Inflammatory macrophage treated with lipopolysaccharide for 1 hour (primary cell): ENCODE measurements around the gene ALDH3B2.
A peak's percentile ranks its signal among the peaks of the same experiment; 100 is the strongest.
"Not testable (repeated sequence)": the region's sequence is repeated elsewhere in the genome, so short reads cannot be mapped to it uniquely, and the experiment has no call there.

Source experiments
- DNase-seq, 2 donors: peaks; one replicate each; pipeline ENCODE4 v3.0.0-alpha.2; 2020 to 2022

ALDH3B2 gene

GRCh38 chr11:67660752-67661151, 13.7 kb downstream of the ALDH3B2 start:
- not testable (repeated sequence) for DNase-seq

DNA sequence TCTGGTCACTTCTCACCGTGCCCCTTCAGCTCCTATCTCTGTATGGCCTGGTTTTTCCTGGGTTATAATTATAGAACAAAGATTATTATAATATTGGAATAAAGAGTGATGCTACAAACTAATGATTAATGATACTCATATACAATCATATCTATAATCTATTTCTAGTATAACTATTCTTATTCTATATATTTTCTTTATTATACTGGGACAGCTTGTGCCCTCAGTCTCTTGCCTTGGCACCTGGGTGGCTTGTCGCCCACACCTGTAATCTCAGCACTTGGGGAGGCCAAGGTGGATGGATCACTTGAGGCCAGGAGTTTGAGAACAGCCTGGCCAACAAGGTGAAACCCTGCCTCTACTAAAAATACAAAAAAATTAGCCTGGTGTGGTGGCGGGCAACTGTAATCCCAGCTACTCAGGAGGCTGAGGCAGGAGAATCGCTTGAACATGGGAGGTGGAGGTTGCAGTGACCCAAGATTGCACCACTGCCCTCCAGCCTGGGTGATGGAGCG, 14.7 kb downstream of the ALDH3B2 start:
- not testable (repeated sequence) for DNase-seq

- no peak for DNase-seq
Observed at GRCh38 chr11:67657300-67657699, 17.1 kb downstream of the ALDH3B2 start.

- DNase-seq = peak; percentile 36 to 43
Observed at GRCh38 chr11:67656278-67656922, 18.0 kb downstream of the ALDH3B2 start.

GRCh38 chr11:67654225-67654624, 20.2 kb downstream of the ALDH3B2 start:
- DNase-seq = no peak

- no peak for DNase-seq
Observed at GRCh38 chr11:67652965-67653845, 21.2 kb downstream of the ALDH3B2 start.

DNA sequence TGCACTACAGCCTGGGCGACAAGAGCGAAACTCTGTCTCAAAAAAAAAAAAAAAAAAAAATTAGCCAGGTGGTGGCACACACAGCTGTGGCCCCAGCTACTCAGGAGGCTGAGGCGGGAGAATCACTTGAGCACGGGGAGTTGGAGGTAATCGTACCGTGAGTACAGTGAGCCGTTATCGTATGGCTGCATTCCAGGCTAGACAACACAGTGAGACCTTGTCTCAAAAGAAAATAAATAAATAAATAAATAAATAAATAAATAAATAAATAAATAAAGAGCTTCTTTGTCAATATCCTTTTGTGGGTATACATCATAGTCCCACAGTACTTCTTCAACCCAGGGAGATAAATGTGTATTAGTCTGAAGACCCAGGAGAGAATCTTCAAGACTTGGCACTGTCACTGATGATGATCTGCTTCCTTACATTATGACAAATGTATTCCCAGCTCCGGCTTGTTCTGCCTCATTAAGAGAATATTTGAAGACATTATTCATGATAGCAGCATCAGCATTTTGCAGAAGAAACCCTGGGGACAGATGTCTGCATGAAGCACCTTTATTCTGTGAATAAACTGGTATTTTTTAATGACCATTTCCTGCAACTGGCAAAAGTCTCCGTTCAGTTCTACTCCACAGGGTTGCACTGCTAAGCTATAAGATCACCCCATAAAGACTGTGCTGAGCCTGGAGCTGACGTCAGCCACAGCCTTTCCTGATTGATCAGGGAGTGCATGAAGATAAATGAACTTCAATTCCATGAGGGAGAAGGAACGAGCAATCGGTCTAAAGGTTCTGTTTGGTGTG, 22.2 kb downstream of the ALDH3B2 start:
- DNase-seq = no peak

DNA sequence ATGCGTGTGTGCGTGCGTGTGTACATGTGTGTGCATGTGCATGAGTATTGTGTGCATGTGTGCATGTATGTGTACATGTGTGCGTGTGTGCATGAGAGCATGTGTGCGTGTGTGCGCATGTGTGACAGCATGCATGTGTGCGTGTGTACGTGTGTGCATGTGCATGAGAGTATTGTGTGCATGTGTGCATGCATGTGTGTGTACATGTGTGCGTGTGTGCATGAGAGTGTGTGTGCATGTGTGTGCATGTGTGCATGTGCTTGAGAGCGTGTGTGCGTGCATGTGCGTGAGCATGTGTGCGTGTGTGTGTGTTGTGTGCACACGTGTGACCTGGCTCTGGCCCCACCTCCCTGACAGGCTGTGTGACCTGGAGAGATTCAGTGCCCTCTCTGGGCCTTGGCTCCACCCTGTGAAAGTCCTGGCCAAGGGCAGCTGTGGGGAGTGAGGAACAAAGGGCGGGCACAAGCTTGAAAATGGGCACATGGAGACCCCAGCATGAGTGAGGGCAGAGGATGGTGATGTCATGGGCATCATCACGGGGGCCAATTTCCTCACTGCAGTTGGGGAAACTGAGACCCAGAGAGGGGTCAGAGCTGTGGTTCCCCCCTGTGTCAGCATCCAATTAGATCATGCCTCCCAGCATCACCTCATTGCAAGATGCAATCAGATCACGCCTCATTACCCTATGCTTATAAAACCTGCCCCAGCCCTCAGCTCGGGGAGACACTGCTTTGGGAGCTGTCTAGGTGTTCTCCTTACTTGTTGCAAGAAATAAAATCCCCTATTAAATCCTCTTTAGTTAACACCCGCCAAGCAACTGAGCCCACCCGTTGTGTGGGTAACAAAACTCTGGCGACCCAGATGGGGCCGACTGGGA, 24.6 kb downstream of the ALDH3B2 start:
- DNase-seq = no peak

DNA sequence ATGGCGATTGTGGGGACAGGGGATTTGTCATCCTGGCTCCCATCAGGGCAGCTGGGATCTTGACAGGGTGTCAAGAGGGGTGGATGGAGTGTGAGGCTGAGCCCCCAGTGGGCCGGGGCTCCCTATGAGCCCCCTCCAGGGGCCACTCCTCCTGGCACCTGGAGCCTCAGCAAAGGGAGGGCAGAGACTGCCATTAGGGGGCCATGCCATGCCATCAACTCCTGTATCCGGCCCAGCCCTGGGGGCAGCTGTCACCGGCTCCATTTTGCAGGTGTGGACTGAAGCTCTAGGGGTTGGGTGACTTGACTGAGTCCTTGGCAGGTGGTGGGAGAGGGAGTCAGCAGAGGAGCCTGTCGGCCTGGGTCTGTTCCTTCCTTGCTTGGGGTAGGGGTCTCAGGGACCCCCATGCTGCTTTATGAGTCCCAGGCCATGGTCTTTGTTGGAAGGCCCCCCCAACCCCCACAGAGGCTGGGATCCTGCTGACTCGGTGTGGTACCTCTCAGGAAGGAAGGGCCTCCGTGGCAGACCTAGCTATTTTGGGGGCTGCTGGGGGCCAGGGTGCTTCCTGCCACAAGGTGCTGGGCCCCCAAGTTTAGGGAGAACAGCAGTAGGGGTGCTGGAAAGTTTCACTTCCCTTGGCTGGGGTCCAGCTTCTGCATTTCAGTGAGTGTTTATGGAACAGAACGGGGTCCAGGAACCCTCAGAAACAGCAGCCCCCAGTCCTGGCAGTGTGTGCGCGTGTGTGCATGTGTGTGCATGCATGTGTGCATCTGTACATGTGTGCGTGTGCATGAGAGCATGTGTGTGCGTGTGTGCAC, 25.4 kb downstream of the ALDH3B2 start:
- no peak for DNase-seq

- DNase-seq = no peak
Observed at GRCh38 chr11:67648140-67648795, 26.2 kb downstream of the ALDH3B2 start.

DNA sequence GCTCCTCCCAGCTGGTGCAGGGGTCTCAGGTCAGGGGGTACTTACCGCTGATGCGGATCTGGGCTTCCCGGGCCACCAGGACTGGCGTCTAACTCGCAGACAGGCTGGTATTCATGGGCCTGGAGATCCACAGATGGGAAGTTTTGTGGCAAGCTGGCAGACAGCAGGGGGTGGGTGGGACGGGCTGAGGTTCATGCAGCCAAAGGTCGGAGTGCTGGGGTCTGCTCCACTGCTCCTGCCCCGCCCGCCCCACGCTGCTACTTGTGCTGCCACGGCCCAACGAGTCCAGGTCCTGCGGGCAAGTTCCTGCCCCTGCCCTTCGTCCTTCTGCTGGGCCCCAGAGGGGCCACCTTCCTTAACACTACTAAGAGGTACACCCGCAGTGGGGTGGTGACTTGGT, 27.0 kb downstream of the ALDH3B2 start:
- DNase-seq = no peak

DNA sequence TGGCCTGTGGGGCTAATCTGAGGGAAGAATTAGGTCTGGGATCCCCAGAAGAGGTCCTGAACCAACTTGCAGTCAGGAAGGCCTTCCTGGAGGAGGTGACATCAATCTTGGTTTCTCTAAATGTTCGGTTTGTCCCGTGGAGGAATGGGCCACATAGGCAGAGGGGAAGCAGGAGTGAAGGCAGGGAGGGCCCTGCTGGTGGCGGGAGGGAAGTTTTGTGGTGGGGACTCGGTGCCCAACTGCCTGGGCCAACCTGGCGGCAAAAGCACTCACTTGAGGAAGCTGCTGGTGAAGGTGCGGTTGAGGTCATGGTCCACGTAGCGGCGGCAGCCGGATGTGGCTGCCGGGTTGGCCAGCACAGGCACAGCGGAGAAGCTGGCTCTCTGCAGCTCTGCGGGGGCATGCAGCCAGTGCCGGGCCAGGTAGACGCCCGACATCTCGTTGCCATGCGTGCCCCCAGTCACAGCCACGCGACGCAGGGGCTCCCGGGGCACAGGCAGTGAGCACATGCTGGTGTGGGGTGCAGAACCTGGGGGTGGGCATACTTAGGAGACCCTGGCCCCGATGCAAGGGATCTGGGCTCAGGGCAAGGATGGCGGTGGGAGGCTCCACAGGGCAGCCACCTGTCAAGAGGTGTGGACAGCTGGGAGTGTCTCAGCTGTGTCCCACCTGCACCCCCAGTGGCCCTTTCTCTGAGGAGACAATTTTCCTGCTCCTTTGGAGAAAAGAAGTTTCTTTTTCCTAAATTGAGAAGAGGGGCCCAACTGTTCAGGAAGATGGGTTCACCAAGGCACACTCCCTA, 27.7 kb downstream of the ALDH3B2 start:
- no peak for DNase-seq

- DNase-seq = no peak
Observed at GRCh38 chr11:67645521-67646461, 28.6 kb downstream of the ALDH3B2 start.

- DNase-seq = no peak
Observed at GRCh38 chr11:67644472-67645418, 29.7 kb downstream of the ALDH3B2 start.

DNA sequence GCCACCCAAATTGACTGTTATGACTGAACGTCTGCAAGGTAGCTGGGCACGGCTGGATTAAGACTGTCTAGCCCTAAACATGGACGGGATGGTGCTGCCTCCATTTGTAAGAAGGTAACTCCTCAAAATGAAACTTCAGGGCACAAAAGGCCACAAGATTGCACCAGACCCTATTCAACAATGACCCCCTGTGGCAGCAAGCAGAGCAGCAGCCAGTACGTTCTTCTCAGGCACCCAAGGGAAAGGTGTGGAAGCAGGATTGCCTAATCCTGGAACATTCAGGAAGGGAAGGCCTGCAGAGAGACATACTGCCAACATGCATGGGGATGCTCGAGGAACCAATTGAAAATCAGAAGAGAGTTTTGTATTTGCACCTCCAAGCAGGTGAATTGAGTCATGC, 30.4 kb downstream of the ALDH3B2 start:
- no peak for DNase-seq

GRCh38 chr11:67642173-67643120, 32.0 kb downstream of the ALDH3B2 start:
- DNase-seq = no peak
